HepG2 (cell line): Measurements from ENCODE around the gene HDAC4.

Source experiments
- CAMTA2 ChIP-seq: sonication (generic); formaldehyde crosslinking; IDR thresholded peaks from 2 replicates; pipeline ENCODE4 v1.4.0; 2020; ENCODE audit warnings: mild to moderate bottlenecking, missing genetic modification reagents, borderline replicate concordance
- EZH2 ChIP-seq: conservative IDR thresholded peaks from 2 replicates; pipeline ENCODE4 v1.6.1; 2012; ENCODE audit warnings: mild to moderate bottlenecking, low read depth, low read length, moderate library complexity
- KLF16 ChIP-seq, 2 experiments: sonication (generic) in 1 of 2; formaldehyde crosslinking in 1 of 2; IDR thresholded peaks; 2 replicates each; pipeline versions ENCODE4 v1.6.1 to v1.8.0; 2016 to 2023; ENCODE audit warnings: missing genetic modification reagents in 2 of 2, missing compliant biosample characterization in 1 of 2
- LRRFIP1 ChIP-seq: sonication (generic); formaldehyde crosslinking; conservative IDR thresholded peaks from 2 replicates; pipeline ENCODE4 v1.4.0; 2020; ENCODE audit warnings: missing genetic modification reagents
- POLR2AphosphoS5 ChIP-seq: IDR thresholded peaks from 2 replicates; pipeline ENCODE4 v1.6.1; 2012; ENCODE audit warnings: low read depth, low read length
- ZBTB3 ChIP-seq: sonication (generic); formaldehyde crosslinking; IDR thresholded peaks from 2 replicates; pipeline ENCODE4 v1.4.0; 2020; ENCODE audit warnings: low read depth, mild to moderate bottlenecking, moderate library complexity, missing genetic modification reagents, borderline replicate concordance
- ZKSCAN8 ChIP-seq: IDR thresholded peaks from 2 replicates; pipeline ENCODE4 v1.6.1; 2016; ENCODE audit warnings: borderline replicate concordance, missing genetic modification reagents, missing compliant biosample characterization
- ZNF281 ChIP-seq: sonication (generic); formaldehyde crosslinking; IDR thresholded peaks from 2 replicates; pipeline ENCODE4 v1.4.0; 2020; ENCODE audit warnings: missing genetic modification reagents, borderline replicate concordance
- ZNF768 ChIP-seq: sonication (generic); formaldehyde crosslinking; IDR thresholded peaks from 2 replicates; pipeline ENCODE4 v1.4.0; 2020; ENCODE audit warnings: missing genetic modification reagents
- ZNF773 ChIP-seq: sonication (generic); formaldehyde crosslinking; IDR thresholded peaks from 2 replicates; pipeline ENCODE4 v1.4.0; 2020; ENCODE audit warnings: missing genetic modification reagents, borderline replicate concordance
- TF ChIP-seq, protein P1 (sequence below): sonication (generic); formaldehyde crosslinking; IDR thresholded peaks from 2 replicates; pipeline ENCODE4 v1.5.0; 2020; ENCODE audit warnings: mild to moderate bottlenecking, missing genetic modification reagents, moderate library complexity

- TF ChIP-seq EZH2 (no peak), CAMTA2 (CRISPR knock-in tag) (no peak), POLR2AphosphoS5 (no peak), ZNF281 (CRISPR knock-in tag) (no peak), ZBTB3 (CRISPR knock-in tag) (no peak), ZKSCAN8 (CRISPR knock-in tag) (no peak), LRRFIP1 (CRISPR knock-in tag) (no peak), KLF16 (CRISPR knock-in tag; IDR thresholded peaks at IDR 0.05) (no peak), ZNF773 (CRISPR knock-in tag) (no peak), ZNF768 (CRISPR knock-in tag) (no peak)
- TF ChIP-seq, protein P1, sequence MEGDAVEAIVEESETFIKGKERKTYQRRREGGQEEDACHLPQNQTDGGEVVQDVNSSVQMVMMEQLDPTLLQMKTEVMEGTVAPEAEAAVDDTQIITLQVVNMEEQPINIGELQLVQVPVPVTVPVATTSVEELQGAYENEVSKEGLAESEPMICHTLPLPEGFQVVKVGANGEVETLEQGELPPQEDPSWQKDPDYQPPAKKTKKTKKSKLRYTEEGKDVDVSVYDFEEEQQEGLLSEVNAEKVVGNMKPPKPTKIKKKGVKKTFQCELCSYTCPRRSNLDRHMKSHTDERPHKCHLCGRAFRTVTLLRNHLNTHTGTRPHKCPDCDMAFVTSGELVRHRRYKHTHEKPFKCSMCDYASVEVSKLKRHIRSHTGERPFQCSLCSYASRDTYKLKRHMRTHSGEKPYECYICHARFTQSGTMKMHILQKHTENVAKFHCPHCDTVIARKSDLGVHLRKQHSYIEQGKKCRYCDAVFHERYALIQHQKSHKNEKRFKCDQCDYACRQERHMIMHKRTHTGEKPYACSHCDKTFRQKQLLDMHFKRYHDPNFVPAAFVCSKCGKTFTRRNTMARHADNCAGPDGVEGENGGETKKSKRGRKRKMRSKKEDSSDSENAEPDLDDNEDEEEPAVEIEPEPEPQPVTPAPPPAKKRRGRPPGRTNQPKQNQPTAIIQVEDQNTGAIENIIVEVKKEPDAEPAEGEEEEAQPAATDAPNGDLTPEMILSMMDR (CRISPR knock-in tag) = no peak
Observed at GRCh38 chr2:239346676-239347075, 54.1 kb downstream of the HDAC4 start.
